ENCODE results near the gene ARHGEF28.

ARHGEF28 gene

DNA sequence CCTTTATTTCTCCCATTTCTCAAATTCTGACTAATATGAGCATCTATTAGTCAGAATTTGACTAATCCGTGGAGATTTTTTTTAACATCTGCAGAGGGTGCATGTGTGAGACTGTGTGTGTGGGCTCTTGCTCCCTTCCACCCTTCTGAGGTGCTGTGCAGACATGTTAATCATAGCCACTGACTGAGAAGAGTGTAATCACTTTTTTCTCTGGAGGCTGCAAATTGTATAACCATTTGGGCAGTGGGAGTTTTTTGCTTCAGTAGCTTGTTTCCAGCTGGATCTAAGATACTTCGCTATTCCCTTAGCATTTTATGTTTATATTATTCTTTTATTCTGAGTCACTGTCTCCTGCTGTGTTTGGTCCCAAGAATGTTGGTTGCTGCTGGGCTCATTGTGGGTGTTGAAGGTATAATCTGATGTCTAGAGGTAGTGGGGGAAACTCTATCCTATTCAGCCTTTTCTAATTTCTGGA is 66.2 kb downstream of the ARHGEF28 start:
- no peak for DNase-seq (ENCODE audit: low read depth in 2 of 2)

DNA sequence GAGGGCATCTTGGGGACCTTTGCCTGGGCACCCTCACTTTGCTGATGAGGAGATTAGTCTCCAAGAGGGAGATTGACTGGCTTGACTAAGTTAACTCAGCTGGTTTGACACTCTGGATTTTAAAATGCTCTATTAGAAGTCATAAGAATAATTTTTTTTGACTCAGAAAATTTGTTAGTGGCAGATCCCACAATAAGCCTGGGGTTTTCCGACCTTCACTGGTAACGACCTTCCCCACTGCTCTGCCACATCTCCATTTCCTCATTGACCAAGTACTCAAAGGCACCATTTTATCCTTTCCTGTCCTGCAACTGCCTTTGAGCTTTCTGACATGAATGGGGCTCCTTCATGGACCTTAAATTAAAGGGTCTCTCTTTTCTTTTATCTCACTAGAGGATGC is 67.0 kb downstream of the ARHGEF28 start:
- no peak for DNase-seq (ENCODE audit: low read depth in 2 of 2)

DNA sequence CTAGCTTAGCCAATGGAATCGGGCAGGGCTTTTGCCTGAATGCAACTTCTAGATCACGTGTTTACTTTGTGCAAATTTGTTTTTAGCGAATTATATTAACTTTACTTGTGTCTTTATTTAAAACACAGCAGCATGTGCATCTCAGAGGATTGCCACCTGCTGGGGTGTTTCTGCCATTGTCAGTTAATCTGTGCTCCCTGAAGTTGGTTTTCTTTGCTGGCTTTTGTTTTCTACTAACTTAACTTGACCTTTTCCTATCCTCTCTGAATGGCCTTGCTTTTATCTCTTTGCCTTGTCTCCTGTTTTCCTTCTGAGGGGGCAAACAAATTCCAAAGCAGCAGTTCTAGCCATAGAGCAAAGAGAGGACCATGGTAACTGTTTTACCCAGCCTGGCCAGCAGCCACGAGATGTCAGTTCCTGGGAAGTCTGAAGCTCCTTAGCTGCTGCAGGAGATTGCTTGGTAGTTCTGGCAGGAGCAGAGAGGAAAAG is 67.6 kb downstream of the ARHGEF28 start:
- DNase-seq (ENCODE audit: low read depth in 2 of 2) = no peak

DNA sequence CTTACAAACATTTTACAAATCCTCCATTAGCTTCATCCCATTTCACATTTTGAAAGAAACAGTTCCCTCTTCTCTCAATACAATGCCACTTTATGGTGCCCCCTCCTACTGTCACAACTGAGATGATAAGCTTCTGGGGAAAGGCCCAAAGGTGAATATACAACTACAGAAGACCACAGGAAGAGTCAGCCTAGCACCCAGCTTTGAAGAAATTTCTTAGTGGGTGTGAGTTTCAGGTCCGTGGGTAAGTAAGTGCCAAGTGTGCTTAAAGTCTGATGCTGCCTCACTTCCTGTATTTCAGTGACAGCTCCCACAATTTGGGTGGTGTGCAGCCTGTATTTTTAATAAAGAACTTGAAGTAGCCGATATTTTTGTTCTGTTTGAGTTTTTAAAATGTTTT is 68.1 kb downstream of the ARHGEF28 start:
- DNase-seq (ENCODE audit: low read depth in 2 of 2) = no peak

DNA sequence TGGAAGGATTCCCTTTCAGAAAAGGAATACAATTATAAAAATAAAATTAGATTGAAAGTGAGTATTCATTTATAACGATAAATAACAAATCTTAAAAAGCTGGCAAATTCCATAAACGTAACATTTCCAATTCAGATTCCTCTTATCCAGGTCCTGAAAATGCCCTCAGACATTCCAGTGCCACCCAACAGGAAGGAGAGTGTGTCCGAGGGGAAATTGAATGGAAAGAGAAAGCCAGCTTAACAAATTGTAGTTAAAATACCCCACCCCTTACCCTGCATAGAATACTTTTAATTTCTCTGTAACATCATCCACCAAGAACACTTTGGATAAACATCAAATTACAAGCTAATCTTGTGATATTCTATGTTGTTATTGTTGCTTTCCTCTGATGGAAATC is 72.0 kb downstream of the ARHGEF28 start:
- no peak for DNase-seq (ENCODE audit: low read depth in 2 of 2)

DNA sequence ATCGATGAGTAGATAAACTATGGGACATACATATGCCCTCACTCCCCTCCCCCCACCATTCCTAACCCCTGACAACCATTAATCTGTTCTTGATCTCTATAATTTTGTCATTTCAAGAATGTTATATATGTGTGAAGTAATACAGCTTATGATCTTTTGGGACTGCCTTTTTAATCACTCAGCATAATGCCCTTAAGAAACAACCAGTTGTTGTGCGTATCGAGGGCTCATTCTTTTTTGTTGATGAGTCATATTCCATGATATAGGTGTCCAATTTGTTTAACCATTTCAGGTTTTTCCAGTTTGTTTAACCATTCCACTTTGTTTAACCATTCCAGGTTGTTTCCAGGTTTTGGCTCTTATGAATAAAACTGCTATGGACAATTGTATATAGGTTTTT is 75.6 kb downstream of the ARHGEF28 start:
- DNase-seq (ENCODE audit: low read depth in 2 of 2) = no peak

DNA sequence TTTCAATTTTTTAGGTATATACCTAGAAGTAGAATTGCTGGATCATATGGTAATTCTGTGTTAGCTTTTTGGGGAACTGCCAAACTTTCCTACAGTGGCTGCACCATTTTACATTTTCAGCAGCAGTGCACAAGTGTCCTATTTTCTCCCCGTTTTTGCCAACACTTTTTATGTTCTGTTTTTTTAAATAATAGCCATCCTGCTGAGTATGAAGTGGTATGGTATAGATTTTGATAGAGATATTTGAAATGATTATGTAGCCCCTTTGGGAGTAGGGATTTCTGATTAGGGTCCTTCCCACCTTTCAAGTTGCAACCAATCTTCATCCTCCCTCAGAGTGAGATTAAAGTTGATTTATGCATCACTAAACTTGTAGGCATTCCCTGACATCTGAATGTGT is 76.5 kb downstream of the ARHGEF28 start:
- no peak for DNase-seq (ENCODE audit: low read depth in 2 of 2)

DNA sequence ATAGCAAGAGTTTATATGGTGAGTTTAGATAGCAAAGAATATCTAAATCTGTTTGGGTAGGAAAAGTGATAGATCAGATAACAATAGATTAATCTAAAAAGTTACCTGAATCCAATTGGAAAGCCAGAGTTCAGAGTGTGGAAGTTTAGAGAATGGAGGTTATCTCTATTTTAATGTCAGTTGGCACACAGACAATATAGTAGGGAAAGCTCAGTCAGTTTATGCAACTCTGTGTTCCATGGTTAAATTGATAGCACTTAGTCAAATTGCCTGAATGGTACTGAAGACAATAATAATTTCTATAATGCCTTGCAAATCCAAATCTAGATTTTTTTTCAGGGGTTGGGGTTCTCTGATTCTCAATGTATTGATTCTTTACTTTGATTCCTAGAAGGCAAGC is 77.0 kb downstream of the ARHGEF28 start:
- no peak for DNase-seq (ENCODE audit: low read depth in 2 of 2)

DNA sequence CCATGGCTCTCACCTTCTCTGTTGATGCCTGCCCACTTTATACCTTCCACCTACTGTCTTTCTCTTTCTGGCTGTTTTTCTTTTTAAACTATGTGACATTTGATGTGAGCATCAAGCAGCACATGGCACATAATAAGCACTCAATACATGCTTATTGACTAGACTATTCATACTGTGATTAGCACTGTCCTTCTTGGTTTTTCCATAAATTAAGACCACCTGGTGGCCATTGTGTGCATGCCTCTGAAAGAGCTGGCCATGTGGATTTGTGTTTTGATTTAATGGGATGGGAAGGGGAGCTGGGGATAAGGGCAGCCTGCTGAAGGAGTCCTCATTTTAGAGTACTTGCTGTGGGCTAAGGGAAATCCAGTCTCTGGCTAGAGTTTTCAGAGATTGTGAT is 79.4 kb downstream of the ARHGEF28 start:
- DNase-seq (ENCODE audit: low read depth in 2 of 2) = no peak

DNA sequence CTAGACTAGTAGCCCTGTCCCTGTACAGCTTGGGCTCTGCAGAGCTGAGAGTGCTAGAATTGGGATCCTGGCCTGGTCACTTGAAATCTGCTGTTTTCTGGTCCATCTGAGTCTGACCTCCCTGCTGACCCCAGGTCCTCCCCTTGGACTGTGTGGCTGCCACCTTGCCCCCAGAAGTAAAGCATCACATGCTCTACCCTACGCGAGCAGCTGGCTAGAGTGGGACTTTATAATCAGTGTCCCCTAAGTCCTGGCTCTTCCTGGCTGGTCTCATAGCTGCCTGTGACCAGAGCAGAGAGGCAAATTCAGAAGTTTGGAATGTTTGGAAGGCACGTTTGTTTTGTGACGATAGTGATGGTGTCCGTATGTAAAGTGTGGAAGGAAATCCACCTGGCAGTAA is 81.0 kb downstream of the ARHGEF28 start:
- no peak for DNase-seq (ENCODE audit: low read depth in 2 of 2)

DNA sequence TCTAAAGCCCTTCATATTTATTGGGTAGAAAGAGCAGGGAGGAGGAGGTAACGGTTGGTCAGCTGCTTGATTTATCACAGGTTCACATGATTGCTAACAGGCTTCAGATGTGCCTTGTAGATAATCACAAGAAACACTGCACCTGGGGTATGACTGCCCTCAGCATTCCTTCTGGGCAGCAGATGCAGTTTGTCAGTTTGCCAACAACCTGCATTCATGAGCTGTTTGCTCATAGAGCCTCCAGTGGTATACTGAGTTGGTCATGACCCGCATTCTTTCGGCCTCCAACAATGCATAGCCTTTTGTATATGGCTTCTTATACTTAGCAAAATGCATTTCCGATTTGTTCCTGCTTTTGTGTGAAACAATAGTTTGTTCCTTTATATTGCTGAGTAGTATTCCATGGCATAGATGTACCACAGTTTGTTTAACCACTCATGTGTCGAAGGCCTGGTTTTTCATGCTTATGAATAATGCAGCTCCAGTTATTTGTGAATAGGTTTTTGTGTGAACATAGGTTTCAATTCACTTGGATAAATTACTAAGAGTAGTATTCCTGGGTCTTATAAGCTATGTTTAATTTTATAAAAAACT is 83.6 kb downstream of the ARHGEF28 start:
- no peak for DNase-seq (ENCODE audit: low read depth in 2 of 2)

DNA sequence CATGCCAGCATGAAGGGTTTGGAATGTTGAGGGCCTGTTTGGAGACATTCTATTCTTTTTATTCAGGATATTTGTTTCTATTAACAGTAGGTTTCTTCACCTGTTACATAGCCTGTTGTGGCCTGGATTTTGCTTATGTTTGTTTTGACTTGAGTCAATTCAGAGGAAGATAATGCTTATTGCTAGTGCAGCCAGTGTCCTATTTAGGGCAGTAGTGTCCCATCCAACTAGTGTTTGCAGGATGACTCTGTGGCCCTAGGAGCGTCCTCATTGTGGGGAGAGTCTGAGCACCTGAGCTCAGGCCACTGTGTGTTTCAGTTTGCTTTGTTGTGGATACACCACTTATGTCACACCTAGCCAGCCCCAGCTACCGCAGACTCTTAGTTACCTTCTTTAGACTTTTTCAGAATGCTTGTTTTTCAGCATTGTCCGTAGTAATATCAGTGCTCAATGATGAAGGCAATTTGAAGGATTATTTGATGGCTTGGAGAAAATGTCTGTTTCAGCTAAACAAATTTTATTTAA is 90.3 kb downstream of the ARHGEF28 start:
- no peak for DNase-seq (ENCODE audit: low read depth in 2 of 2)

DNA sequence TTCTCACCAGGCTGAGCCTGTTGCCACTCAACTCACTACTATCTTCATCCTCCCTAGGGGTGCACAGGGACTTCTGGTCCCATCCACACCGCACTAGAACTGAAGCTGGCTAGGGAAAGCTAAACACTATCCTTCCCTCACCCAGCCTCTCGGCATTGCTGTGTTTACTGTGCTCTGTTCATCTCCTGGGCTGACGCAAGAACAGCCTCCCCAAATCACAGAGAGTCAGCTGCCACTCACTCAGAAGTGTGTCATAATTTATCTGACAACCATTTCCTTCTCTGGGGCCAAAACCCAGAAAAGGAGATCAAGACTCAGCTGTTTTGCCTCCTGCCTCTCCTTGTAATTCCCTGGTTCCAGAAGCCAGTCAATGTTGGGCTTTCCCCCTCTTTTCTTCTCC is 92.8 kb downstream of the ARHGEF28 start:
- DNase-seq (ENCODE audit: low read depth in 2 of 2) = no peak

DNA sequence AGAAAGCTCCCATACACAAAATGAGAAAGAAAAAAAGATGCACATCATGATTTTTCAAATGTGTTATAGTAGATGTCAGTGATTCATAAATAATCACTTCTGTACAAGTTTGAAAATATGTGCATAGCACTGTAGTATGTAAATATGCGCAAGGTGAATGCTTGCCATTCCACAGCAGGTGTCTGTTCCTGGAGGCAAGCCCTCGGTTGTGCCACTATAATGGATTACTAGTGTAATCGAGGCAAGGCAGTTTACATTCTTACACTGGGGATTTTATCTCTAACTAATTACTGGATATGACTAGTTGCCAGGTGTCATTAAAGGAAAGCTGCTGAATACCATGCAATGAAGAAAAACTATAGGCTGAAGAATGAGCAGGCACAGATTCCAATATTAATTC is 93.6 kb downstream of the ARHGEF28 start:
- no peak for DNase-seq (ENCODE audit: low read depth in 2 of 2)

DNA sequence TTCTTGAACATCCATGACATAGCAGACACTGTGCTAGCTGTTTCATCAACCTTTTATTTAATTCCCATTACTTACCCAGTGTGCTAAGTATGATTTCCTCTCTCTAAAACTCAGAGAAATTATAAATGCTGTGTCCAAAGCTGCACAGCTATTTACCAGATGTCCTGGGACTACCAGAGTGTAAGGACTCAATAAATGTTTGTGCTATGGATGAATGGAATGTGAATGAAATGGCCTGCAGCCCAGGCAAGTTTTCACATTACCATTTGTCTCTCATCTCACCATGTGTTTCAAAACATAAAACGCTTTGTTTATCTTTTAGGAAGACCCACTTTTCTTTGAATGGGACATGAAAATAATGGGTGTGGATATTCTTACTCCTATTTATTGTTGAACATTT is 96.2 kb downstream of the ARHGEF28 start:
- DNase-seq (ENCODE audit: low read depth in 2 of 2) = no peak

DNA sequence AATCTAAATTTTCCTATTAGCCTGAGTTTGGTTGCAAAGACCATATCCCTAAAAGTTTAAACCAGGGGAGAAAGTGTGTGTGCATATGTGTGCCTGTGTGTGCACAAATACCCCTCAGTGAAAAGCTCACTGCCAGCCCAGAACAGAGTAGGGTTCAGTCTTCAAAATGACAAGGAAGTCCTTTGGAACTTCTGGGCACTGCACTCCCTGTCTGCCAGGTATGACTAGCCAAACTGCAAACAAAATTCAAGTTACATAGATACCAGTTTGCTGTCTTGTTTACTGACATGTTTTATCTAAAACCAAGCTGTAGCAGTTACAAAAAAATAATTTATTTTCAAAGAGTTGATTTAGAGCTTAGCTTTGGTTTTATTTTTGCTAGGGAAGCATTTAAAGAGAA is 100.1 kb downstream of the ARHGEF28 start:
- DNase-seq (ENCODE audit: low read depth in 2 of 2) = no peak

DNA sequence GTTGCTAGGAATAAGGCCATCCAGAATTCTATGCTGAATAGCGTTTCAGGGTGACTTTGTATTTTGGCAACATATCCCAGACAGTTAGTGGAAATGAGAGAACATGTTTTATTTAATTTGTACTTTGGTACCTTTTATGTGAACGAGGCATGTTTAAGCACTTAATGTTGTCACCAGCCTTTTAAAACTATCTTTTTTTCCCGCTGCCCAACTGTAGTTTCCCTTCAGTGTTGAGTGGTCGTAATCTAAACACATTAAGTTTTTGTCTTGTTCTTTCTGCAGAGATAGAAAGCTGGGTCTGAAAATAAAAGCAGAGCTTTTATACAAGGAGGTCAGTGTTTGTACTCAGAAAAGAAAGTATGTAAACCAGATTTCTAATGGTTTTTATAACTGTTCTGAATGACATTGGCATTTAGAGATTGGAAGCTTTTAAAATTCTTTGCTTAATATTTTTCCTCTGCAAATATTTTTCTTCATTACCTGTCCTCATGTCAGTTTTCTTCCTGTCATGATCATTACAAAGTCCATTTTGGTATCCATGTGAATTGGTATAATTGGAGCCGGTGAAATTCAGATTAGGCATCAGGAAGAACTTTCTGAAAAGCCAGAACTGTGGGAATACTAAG is 100.7 kb downstream of the ARHGEF28 start:
- DNase-seq (ENCODE audit: low read depth in 2 of 2) = no peak

DNA sequence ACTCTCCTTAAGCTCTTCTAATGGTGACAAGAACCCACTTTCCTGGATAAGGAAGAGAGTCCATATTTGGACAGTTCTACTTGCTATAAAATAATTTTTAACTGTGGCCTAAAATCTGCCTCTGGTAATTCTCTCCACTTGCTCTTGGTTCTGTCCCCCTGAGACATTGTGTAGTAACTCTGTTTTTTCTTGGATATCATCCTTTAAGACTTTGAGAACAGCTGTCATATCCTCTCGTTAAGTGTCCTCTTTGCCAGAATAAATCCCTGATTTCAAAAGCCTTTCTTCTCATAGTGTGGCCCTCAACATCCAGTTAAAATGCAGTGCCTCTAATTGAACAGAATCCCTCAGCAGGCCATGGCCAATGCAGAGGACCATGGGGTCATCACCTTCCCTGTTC is 101.5 kb downstream of the ARHGEF28 start:
- no peak for DNase-seq (ENCODE audit: low read depth in 2 of 2)

DNA sequence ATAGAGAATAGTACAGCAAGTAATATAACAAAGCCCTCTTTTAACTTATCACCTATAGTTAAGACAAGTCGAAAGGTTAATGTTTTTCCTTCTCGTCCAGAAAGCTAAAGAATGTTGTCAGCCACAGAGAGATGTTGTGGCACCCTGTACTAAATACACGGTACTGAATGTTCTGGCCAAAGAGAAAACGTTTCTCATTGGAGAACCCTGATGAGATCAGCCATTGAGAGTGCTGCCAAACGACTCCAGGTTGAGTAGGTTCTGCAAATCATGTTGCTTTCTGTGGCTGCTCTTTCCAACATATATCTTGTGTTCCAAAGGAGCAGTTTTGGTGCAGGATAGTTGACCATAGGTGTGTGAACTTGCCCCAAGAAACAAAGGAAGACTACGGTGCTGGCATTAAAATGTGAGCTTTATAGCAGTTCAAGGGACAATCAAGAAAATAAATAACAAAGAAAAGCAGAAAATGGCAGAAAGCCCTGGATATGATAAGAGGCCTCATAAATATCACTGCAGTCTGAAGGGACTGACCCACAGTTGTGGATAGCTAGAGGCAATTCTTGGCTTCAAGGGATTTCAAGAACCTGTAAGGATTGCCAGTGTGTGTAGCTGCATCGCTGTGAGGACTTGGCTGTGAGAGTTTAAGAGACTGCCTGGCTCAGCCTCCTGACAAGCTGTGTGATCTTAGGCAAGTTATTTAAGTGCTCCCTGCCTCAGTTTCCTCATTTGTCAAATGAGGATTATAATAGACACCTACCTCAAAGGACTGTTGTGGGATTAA is 102.7 kb downstream of the ARHGEF28 start:
- no peak for DNase-seq (ENCODE audit: low read depth in 2 of 2)

DNA sequence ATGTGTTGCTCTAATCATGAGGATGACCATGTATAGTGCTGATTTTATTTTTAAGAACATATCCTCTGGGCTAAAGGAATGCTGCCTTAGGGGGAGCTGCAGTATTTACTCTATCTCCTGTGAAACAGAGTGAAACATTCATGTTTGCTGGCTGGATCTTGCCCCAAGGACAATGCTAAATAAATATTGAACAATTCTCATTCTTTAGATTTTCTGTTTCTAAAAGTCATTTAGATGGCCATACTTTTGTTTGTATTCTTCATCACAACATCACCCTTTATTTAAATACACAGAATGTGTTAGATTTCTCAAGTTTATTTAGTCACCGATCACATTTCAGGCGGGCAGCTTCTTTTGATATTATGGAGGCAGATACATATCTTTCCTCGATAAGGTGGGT is 103.3 kb downstream of the ARHGEF28 start:
- DNase-seq (ENCODE audit: low read depth in 2 of 2) = no peak

DNA sequence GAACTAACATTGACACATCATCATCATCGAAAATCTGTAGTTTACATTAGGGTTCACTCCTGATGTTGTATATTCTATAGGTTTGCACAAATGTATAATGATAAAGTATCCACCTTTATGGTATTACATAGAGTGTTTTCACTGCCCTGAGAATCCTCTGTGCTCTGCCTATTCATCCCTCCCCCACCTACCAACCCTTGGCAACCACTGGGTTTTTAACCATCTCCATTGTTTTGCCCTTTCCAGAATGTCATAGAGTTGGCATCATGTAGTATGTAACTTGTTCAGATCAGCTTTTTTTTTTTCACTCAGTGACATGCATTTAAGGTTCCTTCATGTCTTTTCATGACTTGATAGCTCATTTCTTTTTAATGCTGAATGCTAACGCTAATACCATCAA is 106.0 kb downstream of the ARHGEF28 start:
- no peak for DNase-seq (ENCODE audit: low read depth in 2 of 2)

DNA sequence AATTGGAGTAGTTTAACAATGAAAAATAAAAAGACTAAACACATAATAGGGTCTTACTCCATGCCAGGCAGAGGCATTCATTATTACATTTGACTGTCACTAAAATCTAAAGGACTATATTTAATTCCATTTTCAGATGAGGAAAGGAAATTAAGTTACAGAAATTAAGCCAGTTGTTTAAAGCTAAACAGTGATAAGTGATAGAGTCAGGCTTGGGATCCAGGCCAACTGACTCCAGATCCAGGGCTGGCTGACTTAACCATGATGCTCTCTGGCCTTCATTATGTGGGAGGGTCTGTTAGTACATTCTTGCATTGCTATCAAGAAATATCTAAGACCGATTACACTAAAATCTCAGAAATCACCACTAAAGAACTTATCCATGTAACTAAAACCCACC is 107.2 kb downstream of the ARHGEF28 start:
- no peak for DNase-seq (ENCODE audit: low read depth in 2 of 2)

All from stimulated activated CD4-positive, alpha-beta T cell treated with anti-CD3 and anti-CD28 coated beads, Interleukin-4, amount 100 ng/mL, for 48 hours (primary cell).